CD14-positive monocyte (primary cell): Measurements from ENCODE around the gene CFAP43. TPM values are rescaled to one million over a fixed set of nuclear protein-coding genes. Genes with fewer than 3 reads are reported as not detected.
A peak's percentile ranks its signal among the peaks of the same experiment; 100 is the strongest.

Source experiments
- DNase-seq, 3 donors: peaks; one replicate each; pipeline ENCODE4 v3.0.0-alpha.2; 2011 to 2022
- H2AFZ ChIP-seq: 2 replicates; pipeline ENCODE4 v1.6.0; 2012; ENCODE audit warnings: mild to moderate bottlenecking, low read depth, low read length, inconsistent platforms; ENCODE audit not compliant: insufficient read depth, poor library complexity, severe bottlenecking
- H3K27ac ChIP-seq, 2 donors: 1 replicate in 1 of 2; 2 replicates in 1 of 2; pipeline ENCODE4 v1.5.1; 2012 to 2013; ENCODE audit warnings: low read length in 2 of 2, control low read depth in 1 of 2, inconsistent platforms in 1 of 2, low read depth in 1 of 2, mild to moderate bottlenecking in 1 of 2
- H3K27me3 ChIP-seq, 2 donors: one replicate each; pipeline versions ENCODE4 v1.6.0 to v1.6.1; 2011 to 2013; ENCODE audit warnings: low read length in 2 of 2; ENCODE audit not compliant: control insufficient read depth in 2 of 2, insufficient read depth in 2 of 2
- H3K36me3 ChIP-seq, 2 donors: replicated peaks in 1 of 2; 1 replicate in 1 of 2; 2 replicates in 1 of 2; pipeline versions ENCODE4 v1.5.1 to v1.6.1; 2012 to 2013; ENCODE audit warnings: low read length in 2 of 2, control low read depth in 1 of 2, inconsistent platforms in 1 of 2, mild to moderate bottlenecking in 1 of 2; ENCODE audit not compliant: insufficient read depth in 2 of 2, control insufficient read depth in 1 of 2
- H3K4me1 ChIP-seq, 2 donors: 1 replicate in 1 of 2; 2 replicates in 1 of 2; pipeline versions ENCODE4 v1.5.1 to v1.6.1; 2012 to 2013; ENCODE audit warnings: low read length in 2 of 2, control low read depth in 1 of 2, inconsistent platforms in 1 of 2, mild to moderate bottlenecking in 1 of 2, moderate library complexity in 1 of 2; ENCODE audit not compliant: insufficient read depth in 2 of 2, control insufficient read depth in 1 of 2
- H3K4me2 ChIP-seq: replicated peaks from 2 replicates; pipeline ENCODE3; 2012; ENCODE audit warnings: low read length, moderate library complexity, mild to moderate bottlenecking; ENCODE audit not compliant: poor library complexity, severe bottlenecking; ENCODE audit errors: extremely low read depth
- H3K4me3 ChIP-seq, 3 experiments: fragments of 200-600 bp in 1 of 3; sonication (generic) in 1 of 3; replicated peaks in 1 of 3; 1 replicate in 2 of 3; 2 replicates in 1 of 3; pipeline ENCODE4 v1.5.1; 2011 to 2013; ENCODE audit warnings: low read length in 3 of 3, mild to moderate bottlenecking in 3 of 3, control low read depth in 2 of 3, low read depth in 2 of 3, inconsistent platforms in 1 of 3, moderate library complexity in 1 of 3
- H3K79me2 ChIP-seq: 2 replicates; pipeline ENCODE4 v1.6.0; 2012; ENCODE audit warnings: mild to moderate bottlenecking, control low read depth, inconsistent platforms, low read length, moderate library complexity; ENCODE audit not compliant: insufficient read depth
- H3K9ac ChIP-seq: 2 replicates; pipeline ENCODE4 v1.6.0; 2017; ENCODE audit warnings: low read length, mild to moderate bottlenecking; ENCODE audit not compliant: insufficient read depth, poor library complexity, severe bottlenecking
- H3K9me3 ChIP-seq, 2 donors: replicated peaks in 1 of 2; 1 replicate in 1 of 2; 2 replicates in 1 of 2; pipeline versions ENCODE4 v1.5.1 to v1.6.1; 2012 to 2013; ENCODE audit warnings: low read length in 2 of 2, control low read depth in 1 of 2; ENCODE audit not compliant: control insufficient read depth in 1 of 2, insufficient read depth in 1 of 2
- H4K20me1 ChIP-seq: 2 replicates; pipeline ENCODE4 v1.6.0; 2012; ENCODE audit warnings: mild to moderate bottlenecking, low read length, control low read depth, moderate library complexity; ENCODE audit not compliant: insufficient read depth
- H3K27ac Mint-ChIP-seq, 7 donors: one replicate each; pipeline ENCODE4 v1.8.0; 2020; ENCODE audit warnings: mild to moderate bottlenecking in 7 of 7, mixed read lengths in 7 of 7, moderate library complexity in 6 of 7, inconsistent platforms in 2 of 7
- H3K27me3 Mint-ChIP-seq, 3 donors: one replicate each; pipeline ENCODE4 v1.8.0; 2021 to 2022; ENCODE audit warnings: low read depth in 3 of 3, mild to moderate bottlenecking in 3 of 3, mixed read lengths in 3 of 3, moderate library complexity in 3 of 3, inconsistent platforms in 1 of 3
- H3K36me3 Mint-ChIP-seq, 2 donors: one replicate each; pipeline ENCODE4 v1.8.0; 2020; ENCODE audit warnings: mixed read lengths in 2 of 2, inconsistent platforms in 1 of 2, mild to moderate bottlenecking in 1 of 2
- H3K4me1 Mint-ChIP-seq: one replicate; pipeline ENCODE4 v1.8.0; 2020; ENCODE audit warnings: mild to moderate bottlenecking, mixed read lengths
- H3K4me3 Mint-ChIP-seq, 2 donors: one replicate each; pipeline ENCODE4 v1.8.0; 2020; ENCODE audit warnings: mild to moderate bottlenecking in 2 of 2, mixed read lengths in 2 of 2, moderate library complexity in 1 of 2
- H3K9me3 Mint-ChIP-seq, 7 donors: one replicate each; pipeline ENCODE4 v1.8.0; 2020 to 2022; ENCODE audit warnings: mixed read lengths in 7 of 7, mild to moderate bottlenecking in 6 of 7, moderate library complexity in 6 of 7, inconsistent platforms in 2 of 7
- CTCF ChIP-seq: fragments of 200-600 bp; IDR thresholded peaks from one replicate; pipeline ENCODE4 v1.8.0; 2022; ENCODE audit warnings: antibody characterized with exemption, mild to moderate bottlenecking
- WGBS: methylation state at CpG from one replicate; pipeline ENCODE4 v1.1.5; 2013; ENCODE audit warnings: missing lambda C conversion rate; ENCODE audit not compliant: insufficient coverage; 5-methylcytosine and 5-hydroxymethylcytosine counted together
- intact Hi-C, 2 donors: fragments of 100-400 bp; cut with micrococcal nuclease; formaldehyde crosslinking; loops; one replicate each; pipeline versions ENCODE4 v1.15.0 to v1.15.1; 2023
- polyA plus RNA-seq, 3 donors: library from polyadenylated mRNA; depleted of rRNA in 1 of 3; unstranded in 2 of 3; stranded (reverse) in 1 of 3; fragments of 300-500 nt in 2 of 3; fragments of >200 nt in 1 of 3; fragmentation: Illumina TruSeq in 2 of 3; gene quantifications; 1 replicate in 2 of 3; 2 replicates in 1 of 3; pipeline ENCODE4 v1.2.3, GENCODE V29; 2012 to 2021

Gene CFAP43
- polyA plus RNA-seq, 3 donors: 0.06 TPM; not detected in 2

GRCh38 chr10:104267721-104268404 is 35.7 kb upstream of the CFAP43 start:
- Mint-ChIP-seq H3K9me3 (no peaks in the 10 kb centered on the region), H3K36me3 (peaks cover 41 to 45% of the 10 kb centered on the region in 2 donors), H3K4me3 (peak overlapping the region; percentile 83 to 88), H3K27me3 (no peaks in the 10 kb centered on the region), H3K27ac (peak overlapping the region; percentile 90 to 97 (median 93)), H3K4me1 (peaks cover 24% of the 10 kb centered on the region)
- no peaks in the 10 kb centered on the region for H3K27me3 ChIP-seq
- H3K27ac ChIP-seq: peak overlapping the region; percentile 80 to 94
- peaks cover 59% of the 10 kb centered on the region for H3K79me2 ChIP-seq
- H4K20me1 ChIP-seq: peaks cover 35% of the 10 kb centered on the region
- H3K4me3 ChIP-seq: peak overlapping the region; percentile 72 to 84 (median 80)
- 94% methylated on average over 3 of the region's 14 CpGs for WGBS
- peaks cover 47 to 52% of the 10 kb centered on the region in 2 donors for H3K36me3 ChIP-seq
- H2AFZ ChIP-seq: peak overlapping the region; percentile 78
- H3K4me2 ChIP-seq: peak overlapping the region; percentile 83
- TF ChIP-seq CTCF: no peak
- H3K9ac ChIP-seq: peak overlapping the region; percentile 92
- H3K9me3 ChIP-seq: no peaks in the 10 kb centered on the region
- intact Hi-C loops: loop anchor here in 1 of 2 donors (5.0 to 10.0 kb wide), 2 partner anchors 36 to 353 kb away; partner anchors contain the start of genes CFAP43 and STN1
- no peak for DNase-seq
- peaks cover 14 to 22% of the 10 kb centered on the region in 2 donors for H3K4me1 ChIP-seq

- no peak for DNase-seq
- no peaks in the 10 kb centered on the region for H3K27me3 Mint-ChIP-seq
- peaks cover 47% of the 10 kb centered on the region for H3K4me1 Mint-ChIP-seq
- H3K4me3 Mint-ChIP-seq: no peak overlapping the region
- Histone ChIP-seq H3K9ac (no peak overlapping the region), H3K27me3 (no peaks in the 10 kb centered on the region), H3K4me1 (peaks cover 30 to 42% of the 10 kb centered on the region in 2 donors), H3K4me3 (no peak overlapping the region), H4K20me1 (peaks cover 62% of the 10 kb centered on the region), H3K4me2 (no peak overlapping the region), H3K79me2 (peaks cover 83% of the 10 kb centered on the region), H2AFZ (no peak overlapping the region), H3K9me3 (no peaks in the 10 kb centered on the region), H3K27ac (no peak overlapping the region), H3K36me3 (peaks cover 70 to 79% of the 10 kb centered on the region in 2 donors)
- TF ChIP-seq CTCF: no peak
- WGBS: 100% methylated on average over 1 of the region's 5 CpGs
- H3K9me3 Mint-ChIP-seq: no peaks in the 10 kb centered on the region
- no peak overlapping the region for H3K27ac Mint-ChIP-seq
- H3K36me3 Mint-ChIP-seq: peaks cover 70 to 72% of the 10 kb centered on the region in 2 donors
- intact Hi-C loops: loop anchor here in 1 of 2 donors (5.0 to 10.0 kb wide), 2 partner anchors 32 to 350 kb away; partner anchors contain the start of genes CFAP43 and STN1
These were observed 32.6 kb upstream of the CFAP43 start for GRCh38 chr10:104264783-104265182.
